ENCODE data around the gene PIANP. TPM values are rescaled to one million over a fixed set of nuclear protein-coding genes. Genes with fewer than 3 reads are reported as not detected.
A peak's percentile ranks its signal among the peaks of the same experiment; 100 is the strongest.

The PIANP gene
- total and polyA plus RNA-seq, 10 of the 15 experiments (the other 5 are each of a cell fraction or from before 2014, with no cell fraction given): 0.08 to 0.12 (median 0.08) TPM; not detected in 7

GRCh38 chr12:6688999-6689882 is 11.4 kb downstream of the PIANP start, which contains the start of gene ZNF384 (continued):
- TF ChIP-seq CBFB (IDR thresholded peaks at IDR 0.05; ENCODE audit: low read depth) (peak; percentile 16; the same call in 1 of the 2 replicates), KAT2A (conservative IDR thresholded peaks at IDR 0.05; ENCODE audit: control insufficient read depth, low read depth, low read length) (no peak), HSF1 (IDR thresholded peaks at IDR 0.05; ENCODE audit: low read depth, low read length) (no peak), HDAC2 (IDR thresholded peaks at IDR 0.05) (no peak), RCOR1 (conservative IDR thresholded peaks at IDR 0.05; ENCODE audit: low read depth, low read length) (0 out of 2 replicates have a peak, but pooled peaks have one; percentile 31), MTA2 (IDR thresholded peaks at IDR 0.05; ENCODE audit: low read depth) (peak; percentile 77), ASH2L (IDR thresholded peaks at IDR 0.05; ENCODE audit: borderline replicate concordance, low read depth) (no peak), DPF2 (IDR thresholded peaks at IDR 0.05) (peak; percentile 65), NFYA (IDR thresholded peaks at IDR 0.05; ENCODE audit: borderline replicate concordance, low read depth, low read length) (no peak), SMAD5 (IDR thresholded peaks at IDR 0.05; ENCODE audit: low read depth) (peak; percentile 64; the same call in 1 of the 2 replicates), MAX (IDR thresholded peaks at IDR 0.05; ENCODE audit: low read depth, low read length) (no peak; the same call in 1 of the 2 replicates), IKZF1 (conservative IDR thresholded peaks at IDR 0.05) (peak; percentile 98), ZNF24 (IDR thresholded peaks at IDR 0.05) (no peak), KDM1A (IDR thresholded peaks at IDR 0.05; ENCODE audit: borderline replicate concordance) (no peak), ELK1 (IDR thresholded peaks at IDR 0.05; ENCODE audit: low read depth, low read length) (peak; percentile 98), ZNF687 (IDR thresholded peaks at IDR 0.05) (peak; percentile 9; the same call in 1 of the 2 replicates), ZBTB11 (CRISPR knock-in tag; IDR thresholded peaks at IDR 0.05) (peak; percentile 67), RELA (IDR thresholded peaks at IDR 0.05; ENCODE audit: borderline replicate concordance, partially characterized antibody) (peak; percentile 53), RAD21 (IDR thresholded peaks at IDR 0.05; ENCODE audit: insufficient read depth, low read depth, low read length) (no peak), STAT1 (conservative IDR thresholded peaks at IDR 0.05) (no peak; the same call in 1 of the 2 replicates)
